ENCODE data around the gene VAV2.

The VAV2 gene

DNA sequence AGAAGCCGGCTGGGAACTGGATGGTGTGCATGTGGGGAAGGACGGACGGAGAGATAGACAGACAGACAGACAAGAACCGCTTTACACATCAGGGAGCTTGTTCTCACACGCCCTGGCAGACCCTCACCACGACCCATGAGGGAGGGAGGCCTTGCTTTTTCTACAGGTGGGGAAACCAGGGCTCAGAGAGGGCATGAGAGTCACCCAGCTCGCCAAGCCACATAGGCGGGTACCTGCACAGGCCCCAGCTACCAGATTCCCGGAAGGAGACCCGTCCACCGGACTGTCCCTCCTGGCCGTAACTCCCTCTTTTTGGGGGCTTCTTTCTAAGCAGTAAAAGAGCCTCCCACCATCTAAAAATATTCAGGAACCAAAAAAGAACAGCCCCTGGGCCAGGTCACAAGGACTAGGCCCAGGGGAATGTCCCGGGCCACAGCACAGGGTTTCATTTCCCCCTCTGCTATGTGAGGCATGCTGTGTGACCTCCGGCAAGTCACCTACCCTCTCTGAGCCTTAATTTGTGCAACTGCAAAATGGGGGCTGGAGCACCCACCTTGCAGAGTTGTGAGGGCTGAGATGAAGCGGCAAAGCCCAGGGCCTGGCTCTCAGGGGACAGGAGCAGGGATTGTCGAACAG lies 169.6 kb downstream of the VAV2 start:
- TF ChIP-seq CTCF (IDR thresholded peaks at IDR 0.05) (no peak), ZFX (IDR thresholded peaks at IDR 0.05; ENCODE audit: borderline replicate concordance) (no peak)
- H3K27ac ChIP-seq, result no peak overlapping the region

- TF ChIP-seq CTCF (IDR thresholded peaks at IDR 0.05) (no peak), ZFX (IDR thresholded peaks at IDR 0.05; ENCODE audit: borderline replicate concordance) (no peak)
- H3K27ac ChIP-seq, result no peak overlapping the region
Measured at GRCh38 chr9:133821601-133822429, 170.3 kb downstream of the VAV2 start.

DNA sequence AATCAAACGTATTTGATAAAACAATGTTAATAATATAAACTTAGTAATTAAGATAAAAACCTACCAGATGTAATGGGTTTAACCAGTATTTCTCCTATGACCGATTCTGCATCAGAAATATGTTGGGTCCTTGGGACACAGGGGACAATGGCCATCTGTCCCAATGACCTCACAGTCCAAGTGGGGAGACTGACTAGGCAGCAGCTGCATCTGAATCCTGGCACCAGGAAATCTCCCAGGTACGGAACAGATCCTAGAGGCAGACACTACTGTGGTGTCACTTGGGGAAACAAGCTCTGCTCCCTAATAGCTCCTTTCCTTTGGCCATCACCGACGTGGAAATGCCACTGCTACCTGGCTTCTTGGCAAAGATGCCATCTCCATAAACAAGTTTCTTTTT lies 172.2 kb downstream of the VAV2 start:
- H3K27ac ChIP-seq, result no peak overlapping the region
- TF ChIP-seq CTCF (IDR thresholded peaks at IDR 0.05) (no peak), ZFX (IDR thresholded peaks at IDR 0.05; ENCODE audit: borderline replicate concordance) (no peak)

DNA sequence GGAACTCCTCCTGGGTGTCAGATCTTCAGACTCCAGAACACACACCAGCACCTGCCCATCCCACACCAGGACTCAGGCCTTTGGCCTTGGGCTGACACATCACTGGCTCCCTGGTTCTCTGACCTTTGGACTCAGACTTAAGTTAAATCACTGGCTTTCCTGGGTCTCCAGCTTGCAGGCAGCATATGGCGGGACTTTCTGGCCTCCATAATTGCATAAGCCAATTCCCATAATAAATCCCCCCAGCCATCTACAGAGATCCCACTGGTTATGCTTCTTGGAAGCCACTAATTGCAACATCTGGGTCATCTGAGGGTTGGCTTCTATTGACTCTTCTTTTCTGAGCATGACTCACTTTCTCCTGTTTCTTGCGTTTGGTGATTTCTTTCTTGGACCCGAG lies 173.7 kb downstream of the VAV2 start:
- H3K27ac ChIP-seq, result no peak overlapping the region
- TF ChIP-seq ZFX (IDR thresholded peaks at IDR 0.05; ENCODE audit: borderline replicate concordance) (no peak), CTCF (IDR thresholded peaks at IDR 0.05) (no peak)

- no peak for TF ChIP-seq ZFX (IDR thresholded peaks at IDR 0.05; ENCODE audit: borderline replicate concordance)
- no peak overlapping the region for H3K27ac ChIP-seq
Measured at GRCh38 chr9:133815781-133816180, 176.3 kb downstream of the VAV2 start.

DNA sequence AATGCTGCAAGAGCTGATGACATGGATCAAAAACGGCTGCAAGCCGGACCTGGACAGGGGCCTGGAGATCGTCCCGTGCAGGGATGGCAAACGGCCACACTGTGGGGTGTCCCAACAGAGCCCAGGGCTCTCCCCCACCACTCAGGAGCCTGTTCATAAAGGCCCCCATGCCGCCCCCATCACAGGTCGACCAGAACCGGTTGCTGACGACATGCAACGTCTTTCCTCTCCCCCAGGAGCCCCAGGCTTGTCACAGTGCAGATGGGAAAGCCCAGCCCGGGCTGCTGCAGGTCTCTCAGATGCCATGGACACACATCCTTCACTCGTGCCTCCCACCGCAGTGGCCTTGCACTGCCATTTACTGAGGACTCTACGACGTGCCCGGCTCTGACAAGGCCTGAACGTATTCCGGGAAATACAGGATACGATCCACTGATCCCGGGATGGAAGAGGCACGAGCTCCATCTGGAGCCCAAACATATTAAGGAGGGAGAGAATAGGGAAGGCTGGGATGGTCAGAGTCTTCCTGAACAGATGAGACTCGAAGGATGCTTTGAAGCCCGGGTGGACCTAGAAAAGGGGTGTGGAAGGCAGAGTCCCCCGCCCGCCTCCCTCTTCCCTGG lies 177.4 kb downstream of the VAV2 start:
- no peak overlapping the region for H3K27ac ChIP-seq
- TF ChIP-seq ZFX (IDR thresholded peaks at IDR 0.05; ENCODE audit: borderline replicate concordance) (no peak), CTCF (IDR thresholded peaks at IDR 0.05) (no peak)

- TF ChIP-seq ZFX (IDR thresholded peaks at IDR 0.05; ENCODE audit: borderline replicate concordance) (no peak), CTCF (IDR thresholded peaks at IDR 0.05) (no peak)
- no peak overlapping the region for H3K27ac ChIP-seq
Measured at GRCh38 chr9:133813749-133814585, 178.2 kb downstream of the VAV2 start.
